HG02798 (cell line): Measurements from ENCODE around the gene TCF12.
"Not testable (repeated sequence)": the region's sequence is repeated elsewhere in the genome, so short reads cannot be mapped to it uniquely, and the experiment has no call there.

ENCODE experiments used
- ATAC-seq: cut with Tn5 transposase; IDR thresholded peaks from one replicate; pipeline ENCODE4 v1.9.1; 2021; ENCODE audit warnings: mild to moderate bottlenecking; ENCODE audit not compliant: unreplicated experiment, poor library complexity

Gene TCF12

GRCh38 chr15:56913670-56914069, 4.8 kb upstream of the TCF12 start:
- ATAC-seq = no peak

DNA sequence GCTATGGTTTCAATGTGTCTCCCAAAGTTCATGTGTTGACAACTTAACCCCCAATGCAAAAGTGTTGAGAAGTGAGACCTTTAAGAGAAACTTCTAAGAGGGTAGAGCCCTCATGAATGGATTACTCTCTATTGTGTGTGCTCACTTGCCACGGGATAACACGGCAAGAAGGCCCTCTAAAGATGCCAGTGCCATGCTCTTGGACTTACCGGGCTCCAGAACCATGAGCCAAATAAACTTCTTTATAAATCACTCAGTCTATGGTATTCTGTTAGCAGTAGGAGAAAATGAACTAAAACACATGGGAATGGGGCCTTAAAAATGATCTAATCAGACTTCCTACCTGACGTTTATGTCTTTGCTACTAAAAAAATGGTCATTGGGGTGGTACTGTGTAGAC, 2.6 kb upstream of the TCF12 start:
- no peak for ATAC-seq

DNA sequence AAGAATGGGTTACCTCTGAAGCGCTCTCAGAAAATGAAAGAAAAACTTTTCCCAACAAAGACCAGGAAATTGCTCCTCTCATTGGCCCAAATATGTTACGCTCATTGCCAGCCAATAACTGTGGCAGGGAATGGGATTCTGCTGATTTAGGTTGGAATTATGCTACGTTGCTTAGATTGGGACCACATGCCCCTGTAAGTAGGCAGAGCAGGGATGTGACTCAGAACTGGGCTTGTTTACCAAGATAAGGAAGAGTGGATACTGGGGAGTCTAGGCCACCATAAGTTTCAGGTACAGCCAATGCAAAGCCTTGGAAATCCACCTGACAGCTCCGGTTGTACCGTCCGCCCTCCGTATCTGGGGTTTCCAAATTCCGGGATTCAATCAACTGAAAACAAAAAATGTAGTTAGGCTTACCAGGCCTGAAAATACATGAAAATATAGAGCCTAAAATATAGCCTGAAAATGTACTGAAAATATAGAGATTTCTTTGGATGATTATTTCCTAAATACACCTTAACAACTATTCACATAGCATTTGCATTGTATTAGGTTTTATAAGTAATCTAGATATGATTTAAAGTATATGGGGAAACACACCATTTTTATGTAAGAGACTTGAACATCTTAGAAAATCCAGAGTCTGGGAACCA, 1.5 kb upstream of the TCF12 start:
- no peak for ATAC-seq

- no peak for ATAC-seq
Measured at GRCh38 chr15:56917652-56918045, 795 bp upstream of the TCF12 start.

GRCh38 chr15:56919031-56919608, 676 bp downstream of the TCF12 start:
- peak; percentile 34 for ATAC-seq

DNA sequence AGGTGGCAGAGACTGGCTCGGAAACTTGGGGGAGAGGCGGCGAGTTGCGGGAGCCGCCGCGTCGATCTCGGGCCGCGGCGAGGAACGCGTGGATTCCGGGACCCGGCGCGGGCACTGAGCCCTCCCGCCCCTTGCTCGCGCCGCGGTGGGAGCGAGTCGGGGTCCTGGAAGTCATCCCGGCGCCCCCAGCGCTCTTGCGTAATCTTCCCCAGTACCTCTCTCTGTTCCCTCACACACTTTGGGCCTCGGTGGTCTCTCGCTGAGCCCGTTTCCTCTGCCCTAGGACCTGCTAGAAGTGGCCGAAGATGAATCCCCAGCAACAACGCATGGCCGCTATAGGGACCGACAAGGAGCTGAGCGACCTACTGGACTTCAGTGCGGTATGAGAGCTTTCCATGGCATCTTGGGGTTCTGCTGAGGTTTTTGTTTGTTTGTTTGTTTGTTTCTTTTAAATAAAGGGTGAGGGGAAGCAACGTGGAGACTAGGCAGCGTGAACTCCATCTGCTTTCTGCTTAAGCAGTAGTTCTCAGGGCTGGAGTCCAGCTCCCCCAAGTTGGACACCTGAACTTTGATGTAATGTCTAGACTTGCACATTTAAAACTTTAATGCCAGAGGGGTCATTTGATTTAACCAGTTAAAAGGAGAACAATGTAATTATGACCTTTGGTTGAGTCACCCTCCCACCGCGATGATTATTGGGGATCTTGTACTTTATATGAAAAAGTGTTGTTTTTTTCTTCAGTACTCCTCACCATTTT, 1.3 kb downstream of the TCF12 start:
- ATAC-seq = peak; percentile 10

GRCh38 chr15:56920367-56920627, 1.9 kb downstream of the TCF12 start:
- ATAC-seq = no peak

- no peak for ATAC-seq
Measured at GRCh38 chr15:56923174-56923591, 4.7 kb downstream of the TCF12 start.

DNA sequence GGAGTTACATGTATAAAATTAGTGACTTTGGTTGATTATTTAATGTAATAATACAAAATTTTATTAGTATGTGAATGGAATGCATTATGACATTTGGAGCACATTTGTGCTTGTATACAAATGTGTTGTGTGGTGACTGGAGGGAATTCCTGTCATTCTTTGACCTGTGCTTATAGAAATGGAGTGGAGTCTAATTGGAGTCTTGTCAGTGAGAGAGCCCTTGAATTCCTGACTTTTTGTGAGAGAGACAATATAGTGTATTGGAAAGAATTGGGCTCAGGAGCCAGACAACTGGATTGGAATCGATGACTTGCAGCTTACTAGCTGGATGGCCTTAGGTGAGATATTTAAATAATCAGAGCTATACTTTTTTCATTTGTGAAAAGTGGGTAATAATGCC, 9.4 kb downstream of the TCF12 start:
- no peak for ATAC-seq

- no peak for ATAC-seq
Measured at GRCh38 chr15:56929399-56929798, 11.0 kb downstream of the TCF12 start.

- ATAC-seq = no peak
Measured at GRCh38 chr15:56929933-56930332, 11.5 kb downstream of the TCF12 start.

DNA sequence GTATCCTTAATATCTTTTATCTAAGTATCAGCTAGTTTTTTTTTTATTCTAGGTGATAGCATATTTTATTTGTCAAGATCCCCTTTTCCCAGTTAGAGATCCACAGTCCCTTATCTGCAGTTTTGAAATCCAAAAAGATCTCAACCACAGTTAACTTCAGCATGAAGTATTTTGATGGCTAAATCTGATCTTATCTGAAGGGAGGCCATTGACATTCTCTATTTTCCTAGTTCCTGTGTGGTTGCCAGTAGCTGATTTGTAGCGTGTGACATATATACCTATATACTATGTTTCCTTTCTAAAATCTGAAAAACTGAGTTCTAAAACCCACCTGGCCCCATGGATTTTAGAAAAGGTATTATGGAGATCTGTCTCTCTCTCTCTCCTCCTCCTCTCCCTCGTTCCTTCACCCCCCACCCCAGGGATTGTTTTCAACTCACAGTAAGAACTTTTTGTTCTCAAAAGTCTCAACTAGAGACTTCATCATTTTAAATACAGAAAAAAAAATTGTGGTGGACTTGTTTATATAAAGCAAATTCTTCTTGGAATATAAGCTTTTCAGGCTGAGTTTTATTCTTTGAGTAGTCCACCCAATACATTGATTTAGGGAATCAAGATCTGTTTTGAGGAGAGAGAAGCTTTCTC, 12.3 kb downstream of the TCF12 start:
- ATAC-seq = no peak

DNA sequence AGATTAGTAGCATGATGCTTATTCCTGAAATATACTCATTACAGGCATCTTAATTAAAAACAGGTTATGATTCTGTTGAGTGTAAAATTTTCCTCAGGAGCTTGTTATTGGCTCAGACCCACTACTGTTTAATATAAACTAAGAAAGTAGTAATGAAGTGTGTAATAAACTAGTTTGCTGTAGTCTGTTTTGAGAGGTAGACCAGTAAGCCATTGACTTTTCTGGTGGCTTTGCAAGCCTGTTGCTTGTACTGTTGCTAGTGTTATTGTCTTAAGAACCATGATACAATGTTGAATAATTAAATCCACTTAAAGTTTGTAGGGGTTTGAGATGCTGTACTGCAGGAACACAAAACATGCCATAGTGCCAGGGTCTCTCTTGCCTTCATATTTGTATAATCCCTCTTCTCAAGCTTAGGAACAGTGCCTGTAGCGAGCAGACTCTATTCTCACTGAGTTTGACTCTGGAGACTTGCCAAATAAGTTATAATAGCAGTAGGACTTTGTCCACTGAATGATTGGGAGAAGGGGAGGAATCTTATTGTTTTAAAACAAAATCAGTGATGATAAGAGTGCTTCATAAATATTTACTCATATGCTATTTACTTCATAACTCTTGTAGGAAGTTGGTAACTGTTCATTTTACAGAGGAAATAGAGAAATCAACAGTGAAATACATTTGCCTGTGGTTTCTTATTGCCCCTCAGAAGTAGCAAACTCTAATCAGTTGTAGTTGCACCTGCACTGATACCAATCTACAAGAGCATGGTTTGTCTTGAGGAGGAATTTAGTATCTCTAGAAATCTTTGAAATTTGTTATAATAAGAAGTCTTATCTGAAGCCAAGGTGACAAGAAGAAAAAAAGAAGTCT, 13.4 kb downstream of the TCF12 start:
- no peak for ATAC-seq

GRCh38 chr15:56932509-56932868, 14.0 kb downstream of the TCF12 start:
- not testable (repeated sequence) for ATAC-seq

- no peak for ATAC-seq
Measured at GRCh38 chr15:56933410-56933809, 15.0 kb downstream of the TCF12 start.

- ATAC-seq = no peak
Measured at GRCh38 chr15:56933811-56934210, 15.4 kb downstream of the TCF12 start.

- no peak for ATAC-seq
Measured at GRCh38 chr15:56934269-56934668, 15.8 kb downstream of the TCF12 start.

DNA sequence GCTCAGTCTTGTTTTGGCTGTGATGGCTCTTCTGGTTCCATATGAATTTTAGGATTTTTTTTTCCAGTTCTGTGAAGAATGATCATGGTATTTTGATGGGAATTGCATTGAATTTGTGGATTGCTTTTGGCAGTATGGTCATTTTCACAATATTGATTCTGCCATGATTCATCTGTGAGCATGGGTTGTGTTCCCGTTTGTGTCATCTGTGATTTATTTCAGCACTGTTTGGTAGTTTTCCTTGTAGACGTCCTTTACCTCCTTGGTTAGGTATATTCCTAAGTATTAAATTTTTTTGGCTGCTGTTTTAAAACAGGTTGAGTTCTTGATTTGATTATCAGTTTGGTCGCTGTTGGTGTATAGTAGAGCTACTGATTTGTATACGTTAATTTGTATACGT, 18.5 kb downstream of the TCF12 start:
- no peak for ATAC-seq

- ATAC-seq = no peak
Measured at GRCh38 chr15:56939257-56939656, 20.8 kb downstream of the TCF12 start.

DNA sequence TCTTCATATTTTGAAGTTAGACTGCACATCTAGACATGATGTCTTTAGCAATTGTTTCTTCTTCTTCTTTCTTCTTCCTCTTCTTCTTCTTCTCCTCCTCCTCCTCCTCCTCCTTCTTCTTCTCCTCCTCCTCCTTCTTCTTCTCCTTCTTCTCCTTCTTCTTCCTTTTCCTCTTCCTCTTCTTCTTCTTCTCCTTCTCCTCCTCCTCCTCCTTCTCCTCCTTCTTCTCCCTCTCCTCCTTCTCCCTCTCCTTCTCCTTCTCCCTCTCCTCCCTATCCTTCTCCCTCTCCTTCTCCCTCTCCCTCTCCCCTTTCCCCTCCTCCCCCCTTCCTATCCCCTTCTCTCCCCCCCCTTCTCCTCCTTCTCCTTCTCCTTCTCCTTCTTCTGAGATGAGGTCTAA, 21.9 kb downstream of the TCF12 start:
- no peak for ATAC-seq

DNA sequence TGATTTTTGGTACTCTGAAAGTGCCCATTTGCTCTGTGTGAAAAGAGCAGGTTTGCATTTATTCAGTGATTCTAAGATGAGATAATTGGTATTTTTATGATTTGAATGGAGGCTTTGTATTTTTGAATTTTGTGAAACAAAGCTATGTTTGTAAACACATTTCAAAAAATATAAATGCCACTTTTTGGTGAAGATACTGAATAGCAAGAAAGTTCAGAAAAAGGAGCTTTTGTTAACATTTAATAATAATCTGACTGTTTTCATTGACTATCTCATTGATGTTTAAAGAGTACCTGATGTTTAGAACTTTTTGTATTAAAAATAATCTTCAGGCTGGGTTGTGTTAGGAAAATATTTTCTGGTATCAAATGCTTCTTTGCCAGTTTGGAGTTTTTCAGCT, 23.7 kb downstream of the TCF12 start:
- ATAC-seq = no peak
